IPS-NIHi11 (cell line): ENCODE results near the gene MYT1.
A peak's percentile ranks its signal among the peaks of the same experiment; 100 is the strongest.

ENCODE experiments used
- DNase-seq: peaks from one replicate; pipeline ENCODE4 v3.0.0; 2012; ENCODE audit warnings: mixed read lengths, low spot score

Gene MYT1

DNA sequence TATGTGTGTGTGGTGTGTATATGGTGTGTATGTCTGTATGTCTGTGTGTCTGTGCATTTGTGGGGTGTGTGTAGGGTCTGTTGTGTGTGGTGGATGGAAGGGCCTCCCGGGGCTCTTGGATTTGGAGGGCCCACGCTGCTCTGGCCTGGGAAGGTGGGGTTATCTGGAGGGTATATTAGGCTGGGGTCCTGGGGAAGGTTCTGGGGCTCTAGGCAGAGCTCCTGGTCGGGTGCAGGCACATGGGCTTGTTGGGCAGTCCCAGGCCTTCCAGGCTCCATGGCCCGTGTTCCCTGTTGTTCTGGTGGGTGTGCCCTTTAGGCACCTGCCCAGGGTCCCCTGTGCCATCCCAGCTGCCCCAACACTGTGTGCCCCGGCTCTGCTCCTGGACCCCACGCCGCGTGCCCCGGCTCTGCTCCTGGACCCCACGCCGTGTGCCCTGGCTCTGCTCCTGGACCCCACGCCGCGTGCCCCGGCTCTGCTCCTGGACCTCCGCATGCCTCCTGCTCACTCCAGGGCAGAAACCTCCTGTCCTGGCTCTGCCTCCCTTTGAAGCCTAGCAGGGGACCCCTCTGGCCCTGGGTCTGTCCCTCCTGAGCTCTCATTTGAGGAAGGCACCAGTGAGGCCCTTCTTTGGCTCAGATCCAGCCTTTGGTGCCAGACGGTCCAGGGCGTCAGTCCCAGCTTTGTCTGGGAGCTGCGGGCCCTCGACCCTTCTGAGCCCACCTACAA lies 10.2 kb upstream of the MYT1 start:
- DNase-seq, result no peak

DNA sequence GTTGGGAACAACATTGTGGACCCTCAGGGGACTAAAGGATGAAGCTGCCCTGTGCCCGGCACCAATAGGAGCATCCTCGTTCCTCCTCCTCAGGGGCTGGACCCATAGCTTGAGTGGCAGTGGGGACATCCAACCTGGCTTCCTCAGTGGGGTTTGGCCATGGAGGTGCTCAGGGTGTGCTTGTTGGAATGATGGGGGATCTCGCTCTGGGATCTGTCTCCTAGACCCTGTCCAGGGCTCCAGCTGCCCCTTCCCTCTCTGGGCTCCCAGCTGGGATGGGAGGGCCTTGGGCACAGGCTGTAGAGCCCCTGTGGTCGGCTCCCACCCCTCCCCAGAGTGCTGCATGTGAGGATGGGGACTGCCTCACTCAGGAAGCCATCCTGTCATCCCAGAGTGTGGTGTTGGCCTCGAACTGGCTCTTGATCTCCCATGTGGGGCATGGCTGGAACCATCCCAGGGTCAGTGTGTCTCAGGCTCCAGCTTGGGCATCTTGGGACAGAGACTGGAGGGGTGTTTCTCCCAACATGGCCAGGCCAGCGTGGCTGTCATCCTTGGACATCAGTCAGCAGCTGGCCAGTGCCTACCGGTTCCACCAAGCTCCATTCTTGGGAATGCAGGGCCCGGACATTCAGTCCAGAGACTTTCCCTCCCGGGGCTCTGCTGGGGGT lies 9.5 kb upstream of the MYT1 start:
- DNase-seq, result no peak

DNA sequence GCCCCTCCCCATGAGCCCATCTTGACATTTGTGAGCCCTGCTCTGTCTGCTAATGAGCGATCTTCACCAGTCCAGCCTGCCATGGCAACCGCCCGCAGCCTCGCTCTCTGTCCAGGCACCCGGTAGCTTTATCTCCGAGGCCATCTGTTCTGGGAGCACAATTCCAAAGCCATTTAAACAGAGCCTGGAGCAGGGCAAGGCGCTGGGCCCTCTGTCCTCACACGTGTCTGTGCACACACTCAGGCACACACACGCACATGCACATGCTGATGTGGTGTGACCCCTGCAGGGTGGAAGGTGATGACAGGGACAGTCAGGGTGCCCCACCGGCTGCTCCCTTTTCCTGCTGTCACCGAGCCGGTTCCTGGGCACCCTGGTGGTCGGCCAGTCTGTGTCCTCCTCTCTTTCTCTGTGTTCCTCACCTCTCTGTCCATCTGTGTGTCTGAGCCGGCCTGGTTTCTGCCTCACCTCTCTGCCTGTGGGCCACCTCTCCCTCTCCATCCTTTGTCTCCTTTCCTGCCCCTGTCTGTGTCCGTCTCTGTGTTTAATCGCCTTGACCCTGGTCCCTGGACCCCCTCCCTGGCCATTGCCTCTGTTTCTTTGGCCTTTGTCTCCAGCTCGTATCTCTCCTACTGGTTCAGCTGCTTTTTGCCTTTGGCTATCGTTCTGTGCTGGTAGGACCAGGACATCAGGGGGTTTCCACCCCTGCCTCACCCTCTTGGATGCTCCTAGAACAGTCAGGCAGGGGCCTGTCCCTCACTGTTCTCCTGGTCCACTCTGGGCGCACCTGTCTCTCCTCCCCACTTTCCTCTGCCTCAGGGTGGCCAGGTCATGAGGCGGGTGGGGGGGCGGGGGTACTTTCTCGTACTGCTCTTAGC lies 8.8 kb upstream of the MYT1 start:
- no peak for DNase-seq

DNA sequence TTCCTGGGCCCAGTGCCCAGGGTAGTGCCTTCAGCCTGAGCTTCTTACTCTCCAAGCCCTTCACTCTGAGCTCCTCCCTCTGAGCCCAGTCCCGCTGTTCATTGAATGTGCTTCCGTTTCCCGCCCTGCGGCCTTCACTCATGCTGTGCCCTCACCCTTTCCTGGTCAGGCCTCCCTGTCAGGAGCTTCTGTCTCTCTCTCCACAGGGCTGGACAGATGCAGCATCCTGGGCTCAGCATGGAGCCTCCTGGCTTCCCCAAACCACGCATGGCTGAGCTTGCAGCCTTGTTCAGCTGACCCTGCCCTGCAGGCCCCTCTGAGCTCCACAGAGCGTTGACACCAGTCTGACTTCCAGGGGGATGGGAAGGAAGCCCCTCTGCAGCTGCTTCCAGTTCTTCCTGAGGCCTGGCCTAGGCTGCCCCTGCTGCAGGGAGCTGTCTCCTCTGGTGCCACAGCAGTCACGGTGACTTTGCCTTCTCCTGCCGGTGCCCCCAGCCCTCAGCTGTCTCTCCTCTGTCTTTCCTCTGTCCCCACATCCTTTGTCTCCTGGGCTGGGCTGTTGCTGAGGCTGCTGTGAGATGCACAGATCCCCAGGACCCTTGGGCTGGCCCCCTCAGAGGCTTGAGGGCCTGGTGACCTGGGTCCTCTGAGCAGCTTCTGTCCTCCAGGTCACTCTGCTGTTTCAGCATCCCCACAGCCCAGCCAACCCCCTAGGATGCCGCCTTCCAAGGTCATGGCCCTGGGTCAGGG lies 7.9 kb upstream of the MYT1 start:
- no peak for DNase-seq

DNA sequence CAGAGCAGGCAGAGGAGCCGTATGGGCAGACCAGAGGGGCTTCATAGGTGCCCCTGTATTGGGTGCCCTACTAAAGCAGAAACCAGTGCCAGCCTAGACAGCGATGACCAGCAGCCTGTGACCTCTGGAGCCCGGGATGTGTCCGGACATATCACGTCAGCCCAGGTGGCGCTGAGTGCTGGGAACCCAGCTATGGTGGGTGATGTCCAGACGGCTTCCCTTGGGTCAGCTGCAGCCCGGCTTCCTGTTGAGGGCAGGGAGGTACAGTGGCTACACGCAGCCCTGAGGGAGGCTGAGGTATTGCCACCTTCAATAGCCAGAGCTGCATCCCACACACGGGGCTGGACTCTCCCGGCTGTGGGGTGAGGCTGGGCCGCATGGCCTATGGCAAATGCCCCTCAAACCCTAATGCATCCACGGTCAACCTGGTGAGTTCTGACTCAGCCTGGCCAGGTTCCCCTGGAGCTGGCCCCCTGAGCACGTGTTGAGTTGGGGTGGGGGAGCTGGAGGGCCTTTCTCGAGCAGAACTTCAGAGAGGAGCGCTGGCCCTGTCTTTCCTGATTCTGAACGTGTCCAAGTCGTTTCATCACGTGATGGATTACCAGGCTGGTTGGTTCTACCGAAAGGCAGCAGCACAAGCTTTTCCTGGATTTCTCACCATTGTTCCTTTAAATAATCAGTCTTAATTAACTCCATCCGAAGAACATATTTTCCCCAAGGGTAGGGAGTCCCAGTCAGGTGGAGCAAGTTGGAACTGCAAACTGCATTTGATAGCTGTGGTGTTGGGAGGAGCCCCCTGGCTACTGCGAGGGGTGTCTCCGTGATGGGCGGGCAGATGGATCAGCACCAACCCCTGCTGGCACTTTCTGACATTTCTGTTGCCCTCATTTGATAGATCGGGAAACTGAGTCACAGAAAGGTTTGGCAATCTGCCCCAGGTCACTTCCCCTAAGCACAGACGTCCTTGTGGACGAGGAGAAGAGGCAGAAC lies 7.1 kb upstream of the MYT1 start:
- DNase-seq, result no peak

DNA sequence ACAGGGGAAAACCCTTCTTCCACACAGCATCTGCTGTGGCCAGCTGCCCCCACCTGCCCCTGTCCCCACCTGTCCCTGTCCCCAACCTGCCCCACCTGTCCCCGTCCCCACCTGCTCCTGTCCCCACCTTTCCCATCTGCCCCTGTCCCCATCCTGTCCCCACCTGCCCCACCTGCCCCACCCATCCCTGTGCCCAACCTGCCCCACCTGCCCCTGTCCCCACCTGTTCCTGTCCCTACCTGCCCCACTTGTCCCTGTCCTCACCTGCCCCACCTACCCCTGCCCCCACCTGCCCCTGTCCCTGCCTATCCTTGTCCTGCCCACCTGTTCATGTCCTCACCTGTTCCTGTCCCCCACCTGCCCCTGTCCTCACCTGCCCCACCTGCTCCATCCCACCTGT lies 6.4 kb upstream of the MYT1 start:
- DNase-seq, result no peak

DNA sequence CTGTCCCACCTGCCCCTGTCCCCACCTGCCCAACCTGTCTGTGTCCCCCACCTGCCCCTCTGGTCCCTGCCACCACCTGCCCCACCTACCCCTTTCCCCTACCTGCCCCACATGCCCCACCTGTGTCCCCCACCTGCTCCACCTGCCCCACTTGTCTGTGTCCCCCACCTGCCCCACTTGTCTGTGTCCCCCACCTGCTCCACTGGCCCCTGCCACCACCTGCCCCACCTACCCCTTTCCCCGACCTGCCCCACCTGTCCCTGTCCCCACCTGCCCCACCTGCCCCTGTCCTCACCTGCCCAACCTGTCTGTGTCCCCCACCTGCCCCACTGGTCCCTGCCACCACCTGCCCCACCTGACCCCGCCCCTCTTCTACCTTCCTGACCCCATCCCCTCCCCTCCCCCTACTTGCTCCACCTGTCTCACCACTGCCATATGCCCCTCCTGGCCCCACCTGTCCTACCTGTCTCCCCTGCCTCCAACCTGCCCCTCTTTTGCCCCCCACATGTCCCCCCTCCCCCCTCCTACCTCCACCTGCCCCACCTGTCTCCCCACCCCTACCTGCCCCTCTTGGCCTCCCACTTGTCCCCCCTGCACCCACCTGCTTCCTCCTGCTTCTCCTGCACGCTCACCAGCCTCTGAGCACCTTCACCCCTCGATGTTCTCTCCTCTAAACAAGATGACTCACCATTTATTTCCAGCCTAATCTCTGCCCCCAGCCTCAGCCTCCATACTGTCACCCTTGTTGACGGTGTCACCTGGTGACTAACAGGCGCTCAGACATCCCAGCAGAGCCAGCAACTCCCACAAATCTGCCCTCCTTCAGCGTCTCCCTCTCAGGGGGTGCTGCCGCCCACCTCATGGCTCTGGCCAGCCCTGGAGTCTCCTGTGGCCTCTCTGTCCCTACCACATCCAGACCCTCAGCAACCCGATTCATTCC lies 5.6 kb upstream of the MYT1 start:
- DNase-seq, result no peak

DNA sequence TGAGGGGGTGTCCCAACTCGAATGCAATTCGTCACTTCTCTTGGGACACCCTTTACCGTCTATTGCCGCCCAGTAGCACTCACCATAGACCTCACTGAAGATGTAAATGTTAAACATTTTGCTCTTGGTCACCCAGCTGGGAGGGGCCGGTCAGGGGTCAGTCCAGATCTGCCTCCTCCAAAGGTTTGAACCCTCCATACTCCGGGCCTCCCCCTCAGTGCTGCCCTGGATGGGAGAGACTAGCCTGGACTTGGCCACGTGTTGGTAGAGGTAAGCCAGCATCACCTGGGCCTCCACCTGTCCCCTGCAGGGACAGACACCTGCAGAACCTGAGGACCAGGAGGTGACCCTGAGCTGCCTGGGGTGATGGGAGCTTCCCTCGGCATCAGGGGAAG lies 5.0 kb upstream of the MYT1 start:
- DNase-seq, result no peak

DNA sequence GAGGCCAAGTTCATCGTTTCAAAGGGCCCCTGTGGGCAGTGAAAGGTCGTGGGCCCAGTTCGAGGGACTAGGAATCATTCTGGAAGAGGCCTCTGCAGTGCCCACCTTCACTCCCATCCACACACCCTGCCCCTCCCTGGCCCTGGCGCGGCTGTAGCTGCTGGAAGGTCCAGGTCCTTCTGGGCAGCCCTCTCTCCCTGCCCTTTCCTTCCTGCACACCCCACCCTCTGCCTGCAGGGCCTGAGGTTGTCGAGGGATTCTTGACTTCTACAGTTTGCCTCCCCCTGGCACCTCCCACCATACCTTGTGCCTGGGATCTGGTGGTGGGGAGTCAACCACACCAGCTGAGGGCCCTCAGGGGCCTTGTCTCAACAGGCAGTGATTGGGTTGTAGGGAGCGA lies 4.5 kb upstream of the MYT1 start:
- no peak for DNase-seq

DNA sequence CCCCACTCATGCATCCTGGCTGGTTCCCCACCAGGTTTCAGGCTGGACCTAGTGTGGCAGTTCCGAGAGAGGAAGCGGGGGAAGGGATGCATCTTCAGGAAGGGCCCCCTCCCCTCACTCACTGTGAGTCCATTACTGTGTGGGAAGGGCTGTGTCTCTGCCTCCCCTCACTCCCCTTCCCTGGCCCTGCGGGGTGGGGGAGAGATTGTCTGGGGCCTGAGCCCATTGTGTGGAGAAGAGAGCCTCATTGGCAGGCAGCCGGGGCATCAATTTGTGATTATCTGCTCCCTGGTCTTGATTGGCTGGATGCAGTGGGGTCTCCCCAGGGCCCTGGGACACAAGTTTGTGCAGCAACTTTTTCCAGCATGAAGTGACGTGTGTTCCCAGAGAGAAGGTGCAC lies 4.1 kb upstream of the MYT1 start:
- DNase-seq, result no peak

DNA sequence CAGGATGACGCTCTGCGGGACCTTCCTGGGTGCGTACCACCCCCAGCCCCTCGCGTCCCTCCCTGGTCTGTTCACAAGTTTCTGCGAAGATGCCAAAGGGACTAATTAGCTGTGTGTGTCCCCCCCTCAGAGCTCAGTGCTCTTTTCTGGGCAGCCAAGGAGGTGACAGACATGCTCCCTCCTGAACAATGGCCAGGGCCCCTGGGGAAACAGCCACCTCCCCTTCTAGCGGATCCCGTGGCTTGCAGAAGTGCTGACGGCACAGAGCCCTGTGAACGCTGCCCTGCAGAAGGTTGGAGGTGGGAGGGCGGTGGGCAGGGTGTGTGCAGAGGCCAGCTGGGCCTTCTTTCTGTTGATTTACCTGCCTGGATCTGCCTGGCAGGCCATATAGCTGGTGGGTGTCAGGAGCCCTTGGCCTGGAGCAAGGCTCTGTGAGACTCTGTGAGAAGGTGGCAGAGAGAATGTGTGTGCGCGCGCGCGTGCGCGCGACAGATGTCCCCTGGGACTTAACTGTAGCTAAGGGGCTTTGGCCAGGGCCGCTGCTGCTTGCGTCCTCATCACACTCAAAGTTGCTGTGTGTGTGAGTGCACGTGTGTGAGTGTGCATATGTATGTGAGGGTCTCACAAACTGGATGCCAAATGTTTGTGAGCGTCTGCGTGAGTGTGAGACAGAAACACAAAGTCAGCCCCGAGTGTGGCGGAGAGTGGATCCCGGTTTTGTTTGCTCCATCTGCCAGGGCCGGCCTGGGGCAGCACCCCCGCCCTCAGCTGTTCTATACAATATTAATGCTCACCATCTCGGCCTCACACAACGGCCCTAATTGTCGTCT lies 3.5 kb upstream of the MYT1 start:
- DNase-seq, result no peak

DNA sequence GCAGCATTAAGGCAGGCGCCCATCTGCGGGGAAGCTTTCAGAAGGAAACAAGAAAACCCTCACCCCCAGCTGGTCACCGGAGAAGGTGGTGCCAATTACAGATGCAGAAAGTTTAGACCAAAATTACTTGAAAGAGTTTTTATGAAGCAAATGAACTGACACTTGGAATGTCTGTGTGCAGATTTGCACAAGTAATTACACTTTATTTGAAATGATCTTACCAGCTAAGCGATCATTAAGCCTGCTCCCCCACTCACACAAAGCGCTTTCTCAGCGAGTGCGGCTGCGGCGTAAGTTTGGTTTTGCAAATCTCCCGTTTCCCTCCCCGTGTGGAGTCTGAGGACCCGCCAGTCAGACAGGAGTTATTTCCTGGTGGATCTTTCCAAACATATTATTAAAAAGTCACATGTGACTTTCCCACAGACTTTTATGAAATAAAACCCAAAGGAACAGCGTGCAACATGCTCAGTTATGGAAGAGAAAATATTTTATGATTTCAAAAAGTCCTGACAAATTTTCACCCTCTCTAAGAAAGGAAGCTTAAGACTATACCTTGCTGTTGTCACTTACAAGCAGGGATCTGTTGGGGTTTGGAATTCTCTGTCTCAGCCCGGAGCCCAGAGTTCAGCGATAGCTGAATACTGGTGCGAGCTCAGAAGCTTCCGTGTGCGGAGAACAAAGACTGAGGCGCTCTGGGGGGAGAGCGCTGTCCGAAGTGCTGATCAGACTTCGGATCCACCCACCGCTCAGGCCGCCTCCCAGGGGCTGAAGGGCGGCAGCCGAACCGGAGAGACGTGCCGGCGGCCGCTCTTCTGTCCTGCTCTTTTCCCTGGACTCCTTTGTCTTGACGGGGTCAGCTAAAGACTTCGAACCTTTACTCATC lies 2.7 kb upstream of the MYT1 start:
- peak; percentile 93 for DNase-seq

DNA sequence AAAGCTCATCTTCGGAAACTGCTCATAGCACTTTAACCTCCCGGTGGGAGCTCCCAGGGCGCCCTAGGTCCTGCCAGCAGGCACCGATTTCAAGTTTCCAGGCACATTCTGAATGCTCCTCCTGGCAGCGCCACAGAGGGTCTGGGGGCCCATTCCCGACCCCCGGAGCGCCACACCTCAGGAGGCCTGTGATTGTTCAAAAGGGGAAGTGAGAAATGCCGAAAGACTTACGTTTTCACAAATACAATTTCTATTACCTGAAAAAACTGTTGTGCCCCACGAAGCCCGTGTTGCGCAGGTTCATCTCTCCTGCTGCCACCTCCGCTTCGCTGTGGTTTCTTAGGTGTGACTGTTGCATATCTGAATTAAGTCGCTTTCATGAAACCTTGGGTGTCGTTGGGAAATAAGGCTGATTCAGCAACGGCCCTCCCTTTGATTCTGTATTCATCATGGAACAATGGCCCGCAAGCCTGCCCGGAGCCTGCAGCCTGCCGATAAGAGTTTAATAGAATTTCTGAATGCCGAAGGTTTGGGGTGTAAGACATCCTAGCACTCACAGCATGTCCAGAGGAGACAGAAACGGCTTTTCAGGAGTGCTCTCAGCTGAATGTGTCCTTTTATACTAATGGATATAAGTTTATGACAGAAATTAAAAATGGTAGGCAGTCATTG lies 1.9 kb upstream of the MYT1 start:
- no peak for DNase-seq

DNA sequence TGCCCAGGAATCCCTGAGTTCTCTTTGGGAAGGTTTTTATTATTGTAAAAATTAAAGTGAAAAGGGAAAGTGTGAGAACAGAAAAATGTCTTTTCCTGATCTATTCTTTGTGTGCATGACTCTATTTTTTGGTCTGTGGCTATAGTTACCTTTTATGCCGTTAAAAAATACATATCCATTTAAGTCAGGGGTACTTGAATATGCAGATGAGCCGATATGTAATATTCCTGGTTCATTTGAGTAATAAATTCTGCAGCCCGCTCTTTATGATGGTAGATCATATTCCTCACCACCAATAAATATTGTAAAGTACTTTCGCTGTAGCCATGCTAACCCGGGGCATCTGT lies 503 bp upstream of the MYT1 start:
- no peak for DNase-seq

DNA sequence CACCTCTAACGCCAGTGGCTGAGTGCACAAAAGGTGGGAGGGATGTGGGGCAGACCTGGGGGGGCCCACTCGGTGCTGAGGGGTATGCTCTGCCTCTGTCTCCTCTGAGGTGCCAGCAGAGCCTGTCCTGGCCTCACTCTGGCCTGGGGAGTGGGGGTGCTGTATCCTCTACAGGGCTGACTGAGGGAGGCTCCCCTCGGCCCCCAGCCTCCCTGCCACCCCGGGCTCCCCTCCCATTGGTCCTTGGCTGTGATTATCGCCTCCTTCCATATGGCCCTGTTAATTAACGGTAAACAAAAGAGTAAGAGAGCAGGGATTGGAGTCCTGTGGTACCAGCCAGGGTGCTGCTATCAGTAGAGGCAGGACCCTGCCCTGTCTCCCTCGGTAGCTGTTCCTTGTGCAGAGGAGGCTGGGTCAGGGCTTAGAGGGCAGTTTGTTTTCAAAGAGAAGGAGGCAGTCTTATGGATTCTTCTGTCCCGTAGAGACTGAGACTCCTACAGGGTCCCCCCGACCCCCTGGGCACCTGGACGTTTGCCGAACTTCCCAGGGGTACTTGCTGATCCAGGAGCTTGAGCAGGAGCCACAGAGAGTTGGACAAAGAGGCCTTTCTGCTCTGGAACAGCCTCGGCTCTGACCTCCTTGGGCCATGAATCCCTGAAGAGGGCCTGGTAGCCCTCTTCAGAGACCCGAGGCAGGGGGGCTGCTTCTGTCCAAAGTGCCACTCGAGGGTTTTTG lies 1.8 kb downstream of the MYT1 start:
- DNase-seq, result no peak

DNA sequence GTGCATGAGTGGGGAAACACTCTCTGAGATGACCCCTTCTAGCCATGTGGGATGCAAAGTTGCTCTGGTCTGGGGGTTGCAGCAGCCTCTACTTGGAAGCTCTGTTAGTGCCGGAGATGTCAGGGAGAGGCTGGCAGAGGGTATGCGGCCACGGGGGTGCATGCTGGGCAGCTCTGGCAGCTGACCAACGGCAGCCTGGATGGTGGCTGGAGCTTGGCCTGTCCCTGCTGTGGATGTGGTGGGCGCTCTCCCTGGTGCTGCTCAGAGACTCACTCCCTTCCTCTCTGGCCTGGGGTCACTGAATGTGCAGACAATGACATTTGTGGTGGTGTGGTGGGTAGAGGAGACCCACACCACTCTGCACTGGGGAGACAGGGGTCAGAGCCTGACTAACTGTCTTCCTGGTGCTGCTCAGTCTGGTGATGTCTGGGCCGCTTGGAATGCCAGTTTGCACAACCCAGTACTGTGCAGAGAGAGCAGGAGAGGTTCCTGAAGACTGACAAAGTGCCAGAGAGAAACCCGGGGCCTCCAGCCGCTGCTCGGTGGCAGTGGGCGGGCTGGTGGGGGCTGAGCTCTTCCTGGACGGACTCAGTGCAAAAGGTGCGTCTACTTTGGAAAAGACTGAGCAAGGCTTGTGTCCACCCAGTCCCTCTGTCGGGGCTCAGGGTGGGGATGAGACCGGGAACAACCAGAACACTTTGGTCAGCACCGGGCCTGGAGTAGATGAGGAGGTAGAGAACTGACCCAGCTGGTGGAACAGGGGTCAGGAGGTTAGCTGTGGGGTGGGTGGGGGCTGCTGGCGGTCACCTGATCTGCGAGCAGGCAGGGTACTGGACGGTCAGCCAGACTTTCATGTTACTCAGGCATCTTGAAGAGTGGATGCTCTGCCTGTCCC lies 2.7 kb downstream of the MYT1 start:
- peak; percentile 75 for DNase-seq
